Osteoblast (primary cell): ENCODE results near the gene PTPRB. TPM values are rescaled to one million over a fixed set of nuclear protein-coding genes. Genes with fewer than 3 reads are reported as not detected.

ENCODE experiments used
- DNase-seq: peaks from one replicate; pipeline ENCODE4 v3.0.0; 2011; ENCODE audit warnings: low spot score, mixed read lengths; ENCODE audit not compliant: insufficient read length; ENCODE audit errors: missing footprints
- H2AFZ ChIP-seq: 2 replicates; pipeline ENCODE4 v1.6.0; 2011; ENCODE audit warnings: mild to moderate bottlenecking, low read length
- H3K27ac ChIP-seq: 2 replicates; pipeline ENCODE4 v1.5.1; 2011; ENCODE audit warnings: mild to moderate bottlenecking, low read depth, low read length, moderate library complexity
- H3K27me3 ChIP-seq: 2 replicates; pipeline ENCODE4 v1.6.0; 2012; ENCODE audit warnings: mild to moderate bottlenecking, control low read depth, inconsistent platforms, low read length, moderate library complexity; ENCODE audit not compliant: insufficient read depth
- H3K36me3 ChIP-seq: 2 replicates; pipeline ENCODE4 v1.5.1; 2011; ENCODE audit warnings: mild to moderate bottlenecking, low read length, control low read depth, moderate library complexity; ENCODE audit not compliant: insufficient read depth
- H3K4me1 ChIP-seq: 2 replicates; pipeline ENCODE4 v1.5.1; 2011; ENCODE audit warnings: mild to moderate bottlenecking, low read length, control low read depth, moderate library complexity; ENCODE audit not compliant: insufficient read depth
- H3K4me2 ChIP-seq: 2 replicates; pipeline ENCODE4 v1.6.0; 2011; ENCODE audit warnings: mild to moderate bottlenecking, low read length; ENCODE audit not compliant: insufficient read depth
- H3K4me3 ChIP-seq: fragments of 200-600 bp; sonication (generic); 3 replicates; pipeline ENCODE4 v1.5.1; 2012; ENCODE audit warnings: mild to moderate bottlenecking, low read length, inconsistent platforms; ENCODE audit not compliant: insufficient read depth
- H3K79me2 ChIP-seq: 2 replicates; pipeline ENCODE4 v1.6.0; 2012; ENCODE audit warnings: mild to moderate bottlenecking, low read length, control low read depth, inconsistent platforms; ENCODE audit not compliant: insufficient read depth
- H3K9me3 ChIP-seq: 2 replicates; pipeline ENCODE4 v1.5.1; 2011; ENCODE audit warnings: low read depth, low read length, control low read depth
- H4K20me1 ChIP-seq: 2 replicates; pipeline ENCODE4 v1.6.0; 2012; ENCODE audit warnings: mild to moderate bottlenecking, low read length, control low read depth; ENCODE audit not compliant: insufficient read depth
- total RNA-seq: library from RNA; depleted of rRNA; stranded (reverse); fragments of >200 nt; gene quantifications from 2 replicates; pipeline ENCODE4 v1.2.3, GENCODE V29; 2012
- TF ChIP-seq, protein P1 (sequence below): IDR thresholded peaks from 2 replicates; pipeline ENCODE4 v1.5.1; 2011; ENCODE audit warnings: mild to moderate bottlenecking, low read depth, low read length, moderate library complexity; ENCODE audit errors: extremely low read depth

Gene PTPRB
- total RNA-seq, 1 donor, result 1.1 TPM

DNA sequence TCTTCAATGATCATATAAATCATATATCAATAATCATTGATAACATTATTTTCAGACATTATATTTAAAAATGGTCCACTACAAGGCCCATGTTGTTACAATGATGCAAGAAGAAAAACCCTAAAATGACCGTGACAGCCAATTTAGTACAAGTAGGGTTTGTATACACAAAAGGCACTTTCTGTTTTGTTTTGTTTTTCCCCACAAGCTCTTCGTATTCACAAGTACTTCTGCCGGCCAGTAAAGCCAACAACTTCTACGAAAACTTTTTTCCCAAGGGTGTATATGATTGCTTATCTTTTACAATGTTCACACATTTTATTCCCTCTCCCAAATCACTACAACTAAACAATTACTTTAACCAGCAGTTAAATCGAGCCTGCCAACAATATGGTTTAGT is 9.6 kb downstream of the PTPRB start:
- Histone ChIP-seq H2AFZ (peak overlapping the region; percentile 30), H3K36me3 (no peaks in the 10 kb centered on the region), H3K4me1 (peaks cover 6% of the 10 kb centered on the region), H3K79me2 (no peaks in the 10 kb centered on the region), H3K9me3 (no peaks in the 10 kb centered on the region), H3K4me3 (no peak overlapping the region), H3K27ac (no peak overlapping the region), H3K4me2 (peak overlapping the region; percentile 39), H4K20me1 (no peaks in the 10 kb centered on the region), H3K27me3 (no peaks in the 10 kb centered on the region)
- TF ChIP-seq, protein P1, sequence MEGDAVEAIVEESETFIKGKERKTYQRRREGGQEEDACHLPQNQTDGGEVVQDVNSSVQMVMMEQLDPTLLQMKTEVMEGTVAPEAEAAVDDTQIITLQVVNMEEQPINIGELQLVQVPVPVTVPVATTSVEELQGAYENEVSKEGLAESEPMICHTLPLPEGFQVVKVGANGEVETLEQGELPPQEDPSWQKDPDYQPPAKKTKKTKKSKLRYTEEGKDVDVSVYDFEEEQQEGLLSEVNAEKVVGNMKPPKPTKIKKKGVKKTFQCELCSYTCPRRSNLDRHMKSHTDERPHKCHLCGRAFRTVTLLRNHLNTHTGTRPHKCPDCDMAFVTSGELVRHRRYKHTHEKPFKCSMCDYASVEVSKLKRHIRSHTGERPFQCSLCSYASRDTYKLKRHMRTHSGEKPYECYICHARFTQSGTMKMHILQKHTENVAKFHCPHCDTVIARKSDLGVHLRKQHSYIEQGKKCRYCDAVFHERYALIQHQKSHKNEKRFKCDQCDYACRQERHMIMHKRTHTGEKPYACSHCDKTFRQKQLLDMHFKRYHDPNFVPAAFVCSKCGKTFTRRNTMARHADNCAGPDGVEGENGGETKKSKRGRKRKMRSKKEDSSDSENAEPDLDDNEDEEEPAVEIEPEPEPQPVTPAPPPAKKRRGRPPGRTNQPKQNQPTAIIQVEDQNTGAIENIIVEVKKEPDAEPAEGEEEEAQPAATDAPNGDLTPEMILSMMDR, result no peak
- DNase-seq, result no peak

DNA sequence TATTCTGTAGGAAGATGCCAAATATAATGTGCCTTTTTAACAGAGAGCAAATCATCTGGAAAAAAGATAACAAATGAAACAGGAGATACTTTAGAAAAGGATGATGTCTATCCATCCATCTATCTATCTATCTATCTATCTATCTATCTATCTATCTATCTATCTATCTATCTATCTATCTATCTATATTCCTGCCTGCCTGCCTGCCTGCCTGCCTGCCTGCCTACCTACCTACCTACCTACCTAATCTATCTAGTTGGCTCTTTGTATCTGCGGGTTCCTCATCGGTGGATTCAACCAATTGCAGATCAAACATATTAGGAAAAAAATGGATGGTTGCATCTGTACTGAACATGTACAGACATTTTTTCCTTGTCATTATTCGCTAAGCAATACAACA is 11.0 kb downstream of the PTPRB start:
- H3K27me3 ChIP-seq, result no peaks in the 10 kb centered on the region
- no peak overlapping the region for H3K4me2 ChIP-seq
- TF ChIP-seq, protein P1, result no peak
- no peaks in the 10 kb centered on the region for H3K36me3 ChIP-seq
- no peaks in the 10 kb centered on the region for H3K9me3 ChIP-seq
- no peak overlapping the region for H2AFZ ChIP-seq
- H4K20me1 ChIP-seq, result no peaks in the 10 kb centered on the region
- peaks cover 6% of the 10 kb centered on the region for H3K4me1 ChIP-seq
- no peak for DNase-seq
- no peak overlapping the region for H3K4me3 ChIP-seq
- H3K27ac ChIP-seq, result no peak overlapping the region
- H3K79me2 ChIP-seq, result no peaks in the 10 kb centered on the region

DNA sequence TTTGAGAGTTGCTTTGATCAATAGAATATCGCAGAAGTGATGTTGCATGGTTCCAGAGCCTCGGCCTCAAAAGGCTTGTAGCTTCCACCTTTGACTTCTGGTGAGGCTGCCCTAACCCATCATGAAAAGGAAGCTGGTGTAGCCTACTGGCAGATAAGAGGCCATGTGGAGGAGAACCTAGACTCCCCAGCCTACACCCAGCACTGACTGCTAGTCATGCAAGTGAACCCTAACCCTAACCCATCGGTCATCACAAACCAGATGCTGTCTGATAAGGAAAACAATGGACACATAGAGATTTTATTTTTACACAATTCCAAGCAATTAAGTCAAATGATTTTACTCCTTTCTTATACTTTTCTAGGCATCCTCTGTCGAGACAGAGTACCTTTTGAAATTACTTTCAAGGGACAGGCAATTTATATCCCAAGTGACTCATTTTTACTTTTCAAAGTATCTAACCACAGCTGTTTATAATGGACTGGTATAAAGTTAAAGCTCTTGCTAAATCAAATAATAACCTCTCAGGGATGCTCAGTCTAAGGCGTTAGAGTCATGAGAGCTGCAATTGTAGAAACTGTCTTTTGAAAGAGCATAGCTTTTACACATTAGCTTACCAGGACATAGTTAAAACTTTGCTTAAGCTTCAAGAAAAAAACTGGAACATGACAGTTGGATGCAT is 17.6 kb downstream of the PTPRB start:
- H4K20me1 ChIP-seq, result no peaks in the 10 kb centered on the region
- no peaks in the 10 kb centered on the region for H3K79me2 ChIP-seq
- H3K36me3 ChIP-seq, result no peaks in the 10 kb centered on the region
- H3K27me3 ChIP-seq, result no peaks in the 10 kb centered on the region
- DNase-seq, result no peak
- TF ChIP-seq, protein P1, result no peak
- H3K4me2 ChIP-seq, result no peak overlapping the region
- H3K4me3 ChIP-seq, result no peak overlapping the region
- H3K9me3 ChIP-seq, result no peaks in the 10 kb centered on the region
- H3K4me1 ChIP-seq, result no peaks in the 10 kb centered on the region
- no peak overlapping the region for H3K27ac ChIP-seq
- H2AFZ ChIP-seq, result no peak overlapping the region

DNA sequence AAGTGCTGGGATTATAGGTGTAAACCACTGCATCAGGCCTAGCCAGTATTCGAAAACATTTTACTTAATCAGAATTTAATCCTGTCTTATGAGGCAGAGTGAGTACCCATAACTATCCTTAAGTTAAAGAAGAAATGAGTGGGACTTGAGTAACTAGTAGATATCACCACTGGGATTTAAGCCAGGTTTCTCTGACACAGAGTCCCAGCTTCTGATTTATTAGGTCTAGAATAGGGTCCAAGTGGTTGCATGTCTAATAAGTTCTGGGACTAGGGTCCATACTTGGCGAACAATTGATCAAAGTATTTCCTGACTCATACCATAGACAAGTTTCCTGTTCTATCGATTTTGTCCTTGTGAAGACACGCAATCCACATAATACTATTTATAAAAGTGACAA is 18.9 kb downstream of the PTPRB start:
- TF ChIP-seq, protein P1, result no peak
- Histone ChIP-seq H3K4me3 (no peak overlapping the region), H3K79me2 (no peaks in the 10 kb centered on the region), H2AFZ (no peak overlapping the region), H3K36me3 (no peaks in the 10 kb centered on the region), H3K9me3 (no peaks in the 10 kb centered on the region), H3K27ac (no peak overlapping the region), H3K4me1 (no peaks in the 10 kb centered on the region), H3K4me2 (no peak overlapping the region), H4K20me1 (no peaks in the 10 kb centered on the region), H3K27me3 (no peaks in the 10 kb centered on the region)
- DNase-seq, result no peak
